WI38 (cell line): ENCODE measurements around the gene TCF4.

Experiments
- H3K4me3 ChIP-seq: 2 replicates; pipeline ENCODE4 v1.5.1; 2011; ENCODE audit warnings: low read depth, mild to moderate bottlenecking, control low read depth, low read length
- CTCF ChIP-seq: IDR thresholded peaks from 2 replicates; pipeline ENCODE4 v1.5.1; 2012; ENCODE audit warnings: low read depth, mild to moderate bottlenecking, control low read depth, low read length

TCF4 gene

DNA sequence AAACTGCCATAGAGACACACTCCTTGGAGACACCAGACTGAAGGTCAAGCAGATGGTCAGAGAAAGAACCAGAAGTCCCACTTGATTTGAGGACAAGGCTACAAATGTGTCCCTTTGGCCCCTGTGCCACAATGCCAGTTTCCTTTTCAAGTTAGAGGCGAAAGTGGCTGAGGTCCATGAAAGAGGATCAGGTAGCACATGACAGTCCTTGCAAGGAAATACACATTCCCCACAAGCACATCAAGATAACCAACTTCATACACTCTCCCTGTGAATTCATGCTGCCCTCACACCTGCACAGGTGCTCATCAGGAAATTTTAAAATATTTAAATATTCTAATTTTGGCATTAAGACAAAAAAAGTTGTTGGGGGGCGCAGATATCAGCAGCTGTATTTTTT lies 218.6 kb downstream of the TCF4 start:
- no peak for TF ChIP-seq CTCF

GRCh38 chr18:55365342-55365741 lies 222.7 kb downstream of the TCF4 start:
- no peak for TF ChIP-seq CTCF
- no peak overlapping the region for H3K4me3 ChIP-seq

More for the DNA sequence above, 218.6 kb downstream of the TCF4 start:
- H3K4me3 ChIP-seq: no peak overlapping the region

GRCh38 chr18:55362303-55362702 lies 225.7 kb downstream of the TCF4 start:
- no peak overlapping the region for H3K4me3 ChIP-seq
- TF ChIP-seq CTCF: no peak

GRCh38 chr18:55361492-55362250 lies 226.3 kb downstream of the TCF4 start:
- no peak for TF ChIP-seq CTCF
- no peak overlapping the region for H3K4me3 ChIP-seq

- H3K4me3 ChIP-seq: no peak overlapping the region
- no peak for TF ChIP-seq CTCF
Observed at GRCh38 chr18:55360061-55360460, 227.9 kb downstream of the TCF4 start.

DNA sequence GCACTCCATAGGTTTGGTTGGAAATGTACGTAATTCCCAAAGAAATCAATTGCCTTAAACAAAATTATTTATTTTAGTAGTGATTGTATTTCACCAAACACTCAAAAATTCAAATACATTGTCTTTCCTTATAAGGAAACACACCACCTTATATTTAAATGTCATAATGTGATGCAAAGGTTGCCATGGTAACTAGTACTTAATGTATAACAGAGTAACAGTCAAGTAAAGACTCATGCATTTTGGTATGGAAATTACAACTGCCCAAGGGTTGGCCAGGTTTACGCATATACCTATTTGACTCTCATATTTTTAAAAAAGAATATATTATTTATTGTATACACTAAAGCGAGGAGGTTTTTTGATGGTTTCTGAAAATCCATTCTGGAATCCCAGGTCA lies 231.2 kb downstream of the TCF4 start:
- TF ChIP-seq CTCF: no peak
- H3K4me3 ChIP-seq: no peak overlapping the region

GRCh38 chr18:55355223-55355622 lies 232.8 kb downstream of the TCF4 start:
- H3K4me3 ChIP-seq: no peak overlapping the region
- TF ChIP-seq CTCF: no peak
